H1 (cell line): ENCODE results near the gene VAV2. TPM values are rescaled to one million over a fixed set of nuclear protein-coding genes. Genes with fewer than 3 reads are reported as not detected.

Experiments
- CTBP2 ChIP-seq: IDR thresholded peaks from 2 replicates; pipeline ENCODE4 v1.7.0; 2011; ENCODE audit warnings: borderline replicate concordance, mild to moderate bottlenecking, moderate library complexity, mixed read lengths, low read length; ENCODE audit not compliant: insufficient read depth, insufficient read length
- GTF2F1 ChIP-seq: IDR thresholded peaks from 2 replicates; pipeline ENCODE4 v1.6.1; 2012; ENCODE audit warnings: low read depth, low read length, improper control_type of control experiment, borderline replicate concordance
- polyA plus RNA-seq, 7 experiments: library from polyadenylated mRNA; depleted of rRNA in 3 of 7; stranded (reverse) in 5 of 7; unstranded in 2 of 7; fragments of >200 nt in 5 of 7; fragments of 200-250 nt in 2 of 7; gene quantifications; 1 replicate in 5 of 7; 2 replicates in 1 of 7; 4 replicates in 1 of 7; pipeline versions ENCODE4 v1.2.1 to v1.2.3, GENCODE V29; 2011 to 2013; ENCODE audit warnings: missing spikeins in 2 of 7, mixed read lengths in 2 of 7
- total RNA-seq: library from RNA; stranded (reverse); fragmentation: NEBNext Ultra II Directional; extraction: Animal tissue kit (Norgen Biotek cat#: 25700); gene quantifications from 2 replicates; pipeline ENCODE4 v1.2.1, GENCODE V29; 2021

The VAV2 gene
- total and polyA plus RNA-seq, 2 of the 8 experiments (the other 6 are each of a cell fraction or from before 2014, with no cell fraction given): 13.6 to 37.6 TPM

DNA sequence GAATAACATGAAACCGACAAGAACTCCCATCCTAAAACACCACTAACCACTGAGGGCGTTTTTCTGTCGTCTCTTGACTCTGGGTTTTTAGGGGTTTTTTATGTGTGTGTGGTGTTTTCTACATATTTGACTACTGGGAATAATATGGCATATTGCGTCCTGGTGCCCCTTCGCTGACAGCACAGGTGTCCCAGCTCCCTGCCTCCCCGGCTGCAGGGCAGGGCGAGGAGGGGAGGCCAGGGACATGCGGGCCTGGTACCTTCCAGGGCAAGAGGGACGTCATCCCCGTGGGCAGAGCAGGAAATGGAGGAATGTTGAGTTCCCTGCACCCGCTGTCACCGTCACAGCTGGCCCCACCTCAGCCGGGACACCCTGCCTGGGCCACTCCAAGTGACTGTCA is 34.8 kb downstream of the VAV2 start (continued):
- TF ChIP-seq CTBP2: no peak
- TF ChIP-seq GTF2F1: no peak
